Liver (tissue), 9 donors: ENCODE measurements around the gene MIP. TPM values are rescaled to one million over a fixed set of nuclear protein-coding genes. Genes with fewer than 3 reads are reported as not detected.

Experiments
- DNase-seq: peaks from one replicate; pipeline ENCODE4 v3.0.0-alpha.2; 2017; ENCODE audit warnings: low spot score
- H3K27ac ChIP-seq, 2 donors: one replicate each; pipeline ENCODE4 v1.7.0; 2013; ENCODE audit warnings: inconsistent platforms in 2 of 2, low read length in 2 of 2, control low read depth in 1 of 2, low read depth in 1 of 2, mild to moderate bottlenecking in 1 of 2
- H3K27me3 ChIP-seq, 4 donors: one replicate each; pipeline versions ENCODE4 v1.6.1 to v1.7.0; 2013; ENCODE audit warnings: low read length in 3 of 4, inconsistent platforms in 1 of 4, mild to moderate bottlenecking in 1 of 4, moderate library complexity in 1 of 4; ENCODE audit not compliant: control insufficient read depth in 4 of 4, insufficient read depth in 4 of 4
- H3K36me3 ChIP-seq, 4 donors: one replicate each; pipeline versions ENCODE4 v1.6.1 to v1.7.0; 2013; ENCODE audit warnings: low read length in 3 of 4, mild to moderate bottlenecking in 3 of 4, low read depth in 1 of 4, moderate library complexity in 1 of 4; ENCODE audit not compliant: control insufficient read depth in 4 of 4, insufficient read depth in 3 of 4
- H3K4me1 ChIP-seq, 4 donors: one replicate each; pipeline versions ENCODE4 v1.6.1 to v1.7.0; 2013; ENCODE audit warnings: low read length in 3 of 4, mild to moderate bottlenecking in 3 of 4, moderate library complexity in 1 of 4; ENCODE audit not compliant: control insufficient read depth in 4 of 4, insufficient read depth in 4 of 4
- H3K4me3 ChIP-seq, 3 donors: one replicate each; pipeline versions ENCODE4 v1.6.1 to v1.7.0; 2013; ENCODE audit warnings: low read length in 3 of 3, control low read depth in 1 of 3, low read depth in 1 of 3, mild to moderate bottlenecking in 1 of 3
- H3K9ac ChIP-seq, 2 donors: one replicate each; pipeline ENCODE4 v1.7.0; 2013; ENCODE audit warnings: low read length in 2 of 2, mild to moderate bottlenecking in 2 of 2, moderate library complexity in 2 of 2, control low read depth in 1 of 2, low read depth in 1 of 2
- H3K9me3 ChIP-seq, 4 donors: one replicate each; pipeline versions ENCODE4 v1.6.1 to v1.7.0; 2013; ENCODE audit warnings: low read length in 3 of 4; ENCODE audit not compliant: control insufficient read depth in 4 of 4
- EGR1 ChIP-seq, 2 donors: IDR thresholded peaks; 2 replicates each; pipeline ENCODE4 v1.6.1; 2016 to 2018; ENCODE audit warnings: antibody characterized with exemption in 2 of 2, low read depth in 2 of 2
- FOXA1 ChIP-seq: IDR thresholded peaks from 2 replicates; pipeline ENCODE4 v1.6.1; 2016; ENCODE audit warnings: antibody characterized with exemption
- FOXA2 ChIP-seq: IDR thresholded peaks from 2 replicates; pipeline ENCODE4 v1.6.1; 2016; ENCODE audit warnings: antibody characterized with exemption
- GABPA ChIP-seq, 2 donors: IDR thresholded peaks in 1 of 2; conservative IDR thresholded peaks in 1 of 2; 2 replicates each; pipeline ENCODE4 v1.6.1; 2016; ENCODE audit warnings: antibody characterized with exemption in 2 of 2, mild to moderate bottlenecking in 1 of 2, moderate library complexity in 1 of 2
- HNF4A ChIP-seq, 2 donors: conservative IDR thresholded peaks; 2 replicates each; pipeline ENCODE4 v1.6.1; 2016; ENCODE audit warnings: antibody characterized with exemption in 2 of 2, mild to moderate bottlenecking in 2 of 2
- HNF4G ChIP-seq: IDR thresholded peaks from 2 replicates; pipeline ENCODE4 v1.6.1; 2016; ENCODE audit warnings: antibody characterized with exemption
- JUND ChIP-seq, 2 donors: IDR thresholded peaks; 2 replicates each; pipeline ENCODE4 v1.6.1; 2016; ENCODE audit warnings: antibody characterized with exemption in 2 of 2
- NR2F2 ChIP-seq: IDR thresholded peaks from 2 replicates; pipeline ENCODE4 v1.6.1; 2016; ENCODE audit warnings: antibody characterized with exemption
- RAD21 ChIP-seq, 2 donors: IDR thresholded peaks; 2 replicates each; pipeline ENCODE4 v1.6.1; 2016; ENCODE audit warnings: antibody characterized with exemption in 2 of 2, mild to moderate bottlenecking in 2 of 2
- RXRA ChIP-seq, 2 donors: IDR thresholded peaks; 2 replicates each; pipeline ENCODE4 v1.6.1; 2017 to 2018; ENCODE audit warnings: antibody characterized with exemption in 2 of 2, mild to moderate bottlenecking in 1 of 2
- SP1 ChIP-seq: IDR thresholded peaks from 2 replicates; pipeline ENCODE4 v1.6.1; 2018; ENCODE audit warnings: antibody characterized with exemption, mild to moderate bottlenecking
- TAF1 ChIP-seq: conservative IDR thresholded peaks from 2 replicates; pipeline ENCODE4 v1.6.1; 2016; ENCODE audit warnings: antibody characterized with exemption, mild to moderate bottlenecking
- YY1 ChIP-seq: IDR thresholded peaks from 2 replicates; pipeline ENCODE4 v1.6.1; 2016; ENCODE audit warnings: antibody characterized with exemption, mild to moderate bottlenecking
- WGBS: extraction: QIAGEN DNeasy Blood & Tissue Kit; methylation state at CpG from one replicate; pipeline ENCODE4 v1.1.7; 2013; 5-methylcytosine and 5-hydroxymethylcytosine counted together
- polyA plus RNA-seq, 2 donors: library from polyadenylated mRNA; stranded (reverse) in 1 of 2; unstranded in 1 of 2; fragments of 200-250 nt in 1 of 2; fragments of >200 nt in 1 of 2; fragmentation: Nextera tagmentation in 1 of 2; extraction: Ambion mirVana in 1 of 2; gene quantifications; one replicate each; pipeline versions ENCODE4 v1.2.1 to v1.2.3, GENCODE V29; 2013 to 2015
- total RNA-seq, 2 donors: library from RNA; depleted of rRNA; stranded (reverse); fragments of >200 nt; gene quantifications; one replicate each; pipeline ENCODE4 v1.2.3, GENCODE V29; 2014
- TF ChIP-seq, protein P1 (sequence below): IDR thresholded peaks from 2 replicates; pipeline ENCODE4 v1.6.1; 2016; ENCODE audit warnings: antibody characterized with exemption
- TF ChIP-seq, protein P2 (sequence below): IDR thresholded peaks from 2 replicates; pipeline ENCODE4 v1.6.1; 2016; ENCODE audit warnings: antibody characterized with exemption
- TF ChIP-seq, protein P3 (sequence below): fragments of 150-350 bp; IDR thresholded peaks from 2 replicates; pipeline ENCODE4 v1.5.1; 2017; ENCODE audit warnings: improper control_type of control experiment, low read depth, low read length; ENCODE audit not compliant: missing input control
- TF ChIP-seq, protein P4 (sequence below): IDR thresholded peaks from 2 replicates; pipeline ENCODE4 v1.6.1; 2016; ENCODE audit warnings: antibody characterized with exemption, mild to moderate bottlenecking
- TF ChIP-seq, protein P5 (sequence below): IDR thresholded peaks from 2 replicates; pipeline ENCODE4 v1.6.1; 2016; ENCODE audit warnings: antibody characterized with exemption
- donor health status: healthy.
- donor health status: healthy.
- donor health status: healthy.
- donor health status: healthy.
- donor health status: healthy.

MIP gene
- total and polyA plus RNA-seq, 4 donors, result 0.09 to 0.60 (median 0.39) TPM

DNA sequence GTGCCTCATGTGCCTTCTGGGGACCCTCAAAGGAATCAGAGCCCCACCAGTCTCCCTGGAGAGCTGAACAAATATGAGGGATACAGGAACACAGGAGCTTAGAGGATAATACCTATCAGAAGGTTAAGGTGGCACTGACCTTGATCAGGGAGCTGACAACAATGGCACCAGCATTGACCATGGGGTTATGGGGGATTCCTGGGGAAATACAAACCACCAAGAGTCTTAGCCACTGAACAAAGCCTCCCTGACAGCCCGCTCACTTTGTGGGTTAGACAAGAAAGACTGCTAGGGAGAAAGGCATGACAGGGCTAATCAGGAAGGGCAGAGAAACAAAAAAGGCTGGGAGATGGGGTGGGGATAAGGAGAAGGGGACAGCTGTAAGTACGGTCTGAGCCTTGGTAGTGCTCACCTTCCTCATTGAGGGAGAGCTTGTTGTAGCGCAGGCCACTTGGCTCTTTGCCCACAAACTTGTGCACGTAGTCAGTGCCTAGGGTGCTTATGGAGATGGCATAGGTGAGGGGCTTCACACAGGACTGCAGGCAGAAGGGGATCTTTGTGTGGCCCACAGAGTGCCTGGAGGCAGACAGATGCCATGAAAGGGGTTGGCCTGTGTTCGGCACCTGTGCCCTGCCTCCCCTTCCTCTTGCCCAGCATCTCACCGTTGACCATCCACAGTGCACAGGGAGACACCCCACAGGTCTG, 23.2 kb upstream of the MIP start:
- Histone ChIP-seq H3K27me3 (no peaks in the 10 kb centered on the region), H3K4me3 (no peak overlapping the region), H3K4me1 (peaks cover 3 to 49% (median 36%) of the 10 kb centered on the region in 4 donors), H3K36me3 (peaks cover 0 to 10% (median 7%) of the 10 kb centered on the region in 4 donors), H3K9ac (no peak overlapping the region), H3K9me3 (no peaks in the 10 kb centered on the region), H3K27ac (peak overlapping the region; percentile 83 to 84)
- TF ChIP-seq RXRA (IDR thresholded peaks at IDR 0.05) (no peak), HNF4A (conservative IDR thresholded peaks at IDR 0.05) (no peak), RAD21 (IDR thresholded peaks at IDR 0.05) (no peak), YY1 (no peak), FOXA2 (no peak), GABPA (IDR thresholded peaks at IDR 0.05 in 1 of 2, conservative IDR thresholded peaks at IDR 0.05 in 1 of 2) (no peak), JUND (IDR thresholded peaks at IDR 0.05) (no peak), HNF4G (no peak)
- TF ChIP-seq, protein P1, sequence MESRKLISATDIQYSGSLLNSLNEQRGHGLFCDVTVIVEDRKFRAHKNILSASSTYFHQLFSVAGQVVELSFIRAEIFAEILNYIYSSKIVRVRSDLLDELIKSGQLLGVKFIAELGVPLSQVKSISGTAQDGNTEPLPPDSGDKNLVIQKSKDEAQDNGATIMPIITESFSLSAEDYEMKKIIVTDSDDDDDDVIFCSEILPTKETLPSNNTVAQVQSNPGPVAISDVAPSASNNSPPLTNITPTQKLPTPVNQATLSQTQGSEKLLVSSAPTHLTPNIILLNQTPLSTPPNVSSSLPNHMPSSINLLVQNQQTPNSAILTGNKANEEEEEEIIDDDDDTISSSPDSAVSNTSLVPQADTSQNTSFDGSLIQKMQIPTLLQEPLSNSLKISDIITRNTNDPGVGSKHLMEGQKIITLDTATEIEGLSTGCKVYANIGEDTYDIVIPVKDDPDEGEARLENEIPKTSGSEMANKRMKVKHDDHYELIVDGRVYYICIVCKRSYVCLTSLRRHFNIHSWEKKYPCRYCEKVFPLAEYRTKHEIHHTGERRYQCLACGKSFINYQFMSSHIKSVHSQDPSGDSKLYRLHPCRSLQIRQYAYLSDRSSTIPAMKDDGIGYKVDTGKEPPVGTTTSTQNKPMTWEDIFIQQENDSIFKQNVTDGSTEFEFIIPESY, result no peak
- 74% methylated on average over 6 of the region's 6 CpGs for WGBS
- no peak for DNase-seq

DNA sequence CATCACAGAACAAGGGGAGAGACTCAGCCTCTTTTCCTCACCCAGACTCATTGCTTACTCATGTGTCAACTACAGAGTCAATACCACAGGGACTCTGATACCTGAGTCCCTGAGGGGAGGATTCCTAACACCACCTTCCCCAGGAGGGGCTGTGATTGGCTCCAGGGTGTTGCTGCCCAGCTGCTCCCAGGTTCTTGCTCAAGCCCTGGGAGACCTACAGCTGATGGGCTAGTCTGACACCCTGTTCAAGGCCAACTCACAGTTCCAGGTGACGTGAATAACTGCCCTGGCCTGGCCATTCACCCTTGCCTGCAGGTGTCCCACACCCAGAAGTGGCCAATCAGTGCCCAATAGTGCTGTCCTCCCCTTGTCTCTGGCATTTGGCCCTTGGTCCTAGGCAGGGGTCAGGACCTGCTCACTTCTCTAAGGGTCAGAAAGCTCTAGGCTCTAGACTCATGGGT, 22.5 kb upstream of the MIP start:
- H3K36me3 ChIP-seq, result peaks cover 0 to 13% (median 9%) of the 10 kb centered on the region in 4 donors
- DNase-seq, result peak; percentile 69
- WGBS, result 42% methylated on average over 1 of the region's 1 CpG

More for the DNA sequence above, 22.5 kb upstream of the MIP start:
- no peaks in the 10 kb centered on the region for H3K9me3 ChIP-seq
- no peak overlapping the region for H3K4me3 ChIP-seq
- H3K27ac ChIP-seq, result peak overlapping the region; percentile 83 to 84
- no peaks in the 10 kb centered on the region for H3K27me3 ChIP-seq
- peaks cover 3 to 49% (median 36%) of the 10 kb centered on the region in 4 donors for H3K4me1 ChIP-seq
- H3K9ac ChIP-seq, result no peak overlapping the region
- TF ChIP-seq, protein P2, sequence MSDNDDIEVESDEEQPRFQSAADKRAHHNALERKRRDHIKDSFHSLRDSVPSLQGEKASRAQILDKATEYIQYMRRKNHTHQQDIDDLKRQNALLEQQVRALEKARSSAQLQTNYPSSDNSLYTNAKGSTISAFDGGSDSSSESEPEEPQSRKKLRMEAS, result peak; percentile 92
- TF ChIP-seq HNF4A (conservative IDR thresholded peaks at IDR 0.05), result peak; percentile 98
- peak in 1 of 2 donors; percentile 36 for TF ChIP-seq GABPA (IDR thresholded peaks at IDR 0.05 in 1 of 2, conservative IDR thresholded peaks at IDR 0.05 in 1 of 2)
- TF ChIP-seq, protein P3, sequence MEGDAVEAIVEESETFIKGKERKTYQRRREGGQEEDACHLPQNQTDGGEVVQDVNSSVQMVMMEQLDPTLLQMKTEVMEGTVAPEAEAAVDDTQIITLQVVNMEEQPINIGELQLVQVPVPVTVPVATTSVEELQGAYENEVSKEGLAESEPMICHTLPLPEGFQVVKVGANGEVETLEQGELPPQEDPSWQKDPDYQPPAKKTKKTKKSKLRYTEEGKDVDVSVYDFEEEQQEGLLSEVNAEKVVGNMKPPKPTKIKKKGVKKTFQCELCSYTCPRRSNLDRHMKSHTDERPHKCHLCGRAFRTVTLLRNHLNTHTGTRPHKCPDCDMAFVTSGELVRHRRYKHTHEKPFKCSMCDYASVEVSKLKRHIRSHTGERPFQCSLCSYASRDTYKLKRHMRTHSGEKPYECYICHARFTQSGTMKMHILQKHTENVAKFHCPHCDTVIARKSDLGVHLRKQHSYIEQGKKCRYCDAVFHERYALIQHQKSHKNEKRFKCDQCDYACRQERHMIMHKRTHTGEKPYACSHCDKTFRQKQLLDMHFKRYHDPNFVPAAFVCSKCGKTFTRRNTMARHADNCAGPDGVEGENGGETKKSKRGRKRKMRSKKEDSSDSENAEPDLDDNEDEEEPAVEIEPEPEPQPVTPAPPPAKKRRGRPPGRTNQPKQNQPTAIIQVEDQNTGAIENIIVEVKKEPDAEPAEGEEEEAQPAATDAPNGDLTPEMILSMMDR, result no peak
- peak; percentile 92 for TF ChIP-seq FOXA1
- TF ChIP-seq, protein P4, sequence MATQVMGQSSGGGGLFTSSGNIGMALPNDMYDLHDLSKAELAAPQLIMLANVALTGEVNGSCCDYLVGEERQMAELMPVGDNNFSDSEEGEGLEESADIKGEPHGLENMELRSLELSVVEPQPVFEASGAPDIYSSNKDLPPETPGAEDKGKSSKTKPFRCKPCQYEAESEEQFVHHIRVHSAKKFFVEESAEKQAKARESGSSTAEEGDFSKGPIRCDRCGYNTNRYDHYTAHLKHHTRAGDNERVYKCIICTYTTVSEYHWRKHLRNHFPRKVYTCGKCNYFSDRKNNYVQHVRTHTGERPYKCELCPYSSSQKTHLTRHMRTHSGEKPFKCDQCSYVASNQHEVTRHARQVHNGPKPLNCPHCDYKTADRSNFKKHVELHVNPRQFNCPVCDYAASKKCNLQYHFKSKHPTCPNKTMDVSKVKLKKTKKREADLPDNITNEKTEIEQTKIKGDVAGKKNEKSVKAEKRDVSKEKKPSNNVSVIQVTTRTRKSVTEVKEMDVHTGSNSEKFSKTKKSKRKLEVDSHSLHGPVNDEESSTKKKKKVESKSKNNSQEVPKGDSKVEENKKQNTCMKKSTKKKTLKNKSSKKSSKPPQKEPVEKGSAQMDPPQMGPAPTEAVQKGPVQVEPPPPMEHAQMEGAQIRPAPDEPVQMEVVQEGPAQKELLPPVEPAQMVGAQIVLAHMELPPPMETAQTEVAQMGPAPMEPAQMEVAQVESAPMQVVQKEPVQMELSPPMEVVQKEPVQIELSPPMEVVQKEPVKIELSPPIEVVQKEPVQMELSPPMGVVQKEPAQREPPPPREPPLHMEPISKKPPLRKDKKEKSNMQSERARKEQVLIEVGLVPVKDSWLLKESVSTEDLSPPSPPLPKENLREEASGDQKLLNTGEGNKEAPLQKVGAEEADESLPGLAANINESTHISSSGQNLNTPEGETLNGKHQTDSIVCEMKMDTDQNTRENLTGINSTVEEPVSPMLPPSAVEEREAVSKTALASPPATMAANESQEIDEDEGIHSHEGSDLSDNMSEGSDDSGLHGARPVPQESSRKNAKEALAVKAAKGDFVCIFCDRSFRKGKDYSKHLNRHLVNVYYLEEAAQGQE, result peak; percentile 75
- TF ChIP-seq TAF1, result no peak
- peak in 1 of 2 donors; percentile 16 for TF ChIP-seq RAD21 (IDR thresholded peaks at IDR 0.05)
- peak; percentile 96 for TF ChIP-seq FOXA2
- peak; percentile 95 for TF ChIP-seq NR2F2
- peak; percentile 84 for TF ChIP-seq HNF4G
- TF ChIP-seq, protein P1, result peak; percentile 95
- peak; percentile 40 to 75 for TF ChIP-seq EGR1 (IDR thresholded peaks at IDR 0.05; ENCODE audit: low read depth in 2 of 2)
- peak; percentile 100 for TF ChIP-seq SP1
- peak; percentile 86 to 95 for TF ChIP-seq JUND (IDR thresholded peaks at IDR 0.05)
- TF ChIP-seq, protein P5, sequence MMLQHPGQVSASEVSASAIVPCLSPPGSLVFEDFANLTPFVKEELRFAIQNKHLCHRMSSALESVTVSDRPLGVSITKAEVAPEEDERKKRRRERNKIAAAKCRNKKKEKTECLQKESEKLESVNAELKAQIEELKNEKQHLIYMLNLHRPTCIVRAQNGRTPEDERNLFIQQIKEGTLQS, result peak; percentile 85
- peak; percentile 84 for TF ChIP-seq YY1
- peak; percentile 99 to 100 for TF ChIP-seq RXRA (IDR thresholded peaks at IDR 0.05)
